Left cardiac atrium (tissue), 4 donors: Measurements from ENCODE around the gene GIMAP8. TPM values are rescaled to one million over a fixed set of nuclear protein-coding genes. Genes with fewer than 3 reads are reported as not detected.
"Not testable (repeated sequence)": the region's sequence is repeated elsewhere in the genome, so short reads cannot be mapped to it uniquely, and the experiment has no call there.

Source experiments
- ATAC-seq, 2 donors: fragments of 200-7000 bp; cut with Tn5 transposase; one replicate each; pipeline ENCODE4 v1.9.1; 2020; ENCODE audit warnings: mild to moderate bottlenecking in 2 of 2, moderate library complexity in 2 of 2
- DNase-seq: peaks from one replicate; pipeline ENCODE4 v3.0.0-alpha.2; 2020
- intact Hi-C, 2 donors: fragments of 100-400 bp; cut with DNase I; formaldehyde crosslinking; loops; one replicate each; pipeline versions ENCODE4 v1.14.1 to v1.15.1; 2022 to 2023
- total RNA-seq, 2 donors: library from RNA; stranded (reverse); fragmentation: NEBNext Ultra II Directional; extraction: Animal tissue kit (Norgen Biotek cat#: 25700); gene quantifications; one replicate each; pipeline ENCODE4 v1.2.1, GENCODE V29; 2021
- donor health status: DM: no; HTN: yes; CAD: no.
- donor health status: DM: no; HTN: yes; CAD: no; lungs with severe emphysema.
- donor health status: DM: yes; HTN: yes; CAD: no.
- donor health status: Dilated cardiomyopathy.

GIMAP8 gene
- total RNA-seq, 2 donors from 2014 or later: 16.6 to 19.7 TPM

DNA sequence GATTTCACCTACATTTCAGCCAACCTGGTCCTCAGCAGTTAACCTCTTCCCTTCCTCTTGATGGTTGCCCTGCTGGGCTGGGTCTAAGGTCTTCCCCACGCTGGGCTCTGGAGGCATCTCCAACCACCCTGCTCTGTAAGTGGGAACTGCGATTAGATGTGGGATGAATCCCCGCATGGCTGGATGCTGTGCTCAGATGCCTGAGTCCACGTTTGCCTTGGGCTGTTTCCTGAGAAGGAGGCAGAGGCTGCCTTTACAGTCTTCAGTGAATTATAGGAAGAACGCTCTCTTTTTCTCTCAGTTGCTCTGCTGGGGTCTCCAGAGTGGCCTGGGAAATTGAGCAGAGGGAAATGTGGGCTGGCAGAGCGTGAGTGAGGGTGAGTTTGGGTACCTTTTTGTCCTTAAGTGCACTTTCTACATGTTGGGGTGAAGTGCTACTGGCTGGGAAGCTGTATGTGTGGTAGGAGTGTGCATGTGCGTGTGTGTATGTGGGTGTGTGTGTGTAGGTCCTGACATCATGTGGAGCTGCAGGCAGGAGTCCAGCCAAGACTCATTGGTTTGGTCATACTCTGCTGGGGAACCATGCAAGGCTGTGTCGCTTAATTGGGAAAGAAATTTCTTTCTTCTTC, 1.5 kb downstream of the GIMAP8 start:
- peak; percentile 48 for DNase-seq
- ATAC-seq: peak in 1 of 2 donors; percentile 13
- intact Hi-C loops: loop anchor here in 1 of 2 donors (2.0 to 10.0 kb wide), 3 partner anchors 63 to 177 kb away; partner anchors contain the start of genes GIMAP4 and GIMAP7

GRCh38 chr7:150453181-150453580, 2.8 kb downstream of the GIMAP8 start:
- intact Hi-C loops: loop anchor here in 1 of 2 donors (5.0 to 10.0 kb wide), 2 partner anchors 62 to 114 kb away; partner anchors contain the start of genes GIMAP4 and GIMAP7
- no peak for ATAC-seq
- no peak for DNase-seq

GRCh38 chr7:150453892-150454291, 3.5 kb downstream of the GIMAP8 start:
- intact Hi-C loops: loop anchor here in 1 of 2 donors (5.0 to 10.0 kb wide), 2 partner anchors 61 to 113 kb away; partner anchors contain the start of genes GIMAP4 and GIMAP7
- ATAC-seq (no peak), DNase-seq (no peak)

DNA sequence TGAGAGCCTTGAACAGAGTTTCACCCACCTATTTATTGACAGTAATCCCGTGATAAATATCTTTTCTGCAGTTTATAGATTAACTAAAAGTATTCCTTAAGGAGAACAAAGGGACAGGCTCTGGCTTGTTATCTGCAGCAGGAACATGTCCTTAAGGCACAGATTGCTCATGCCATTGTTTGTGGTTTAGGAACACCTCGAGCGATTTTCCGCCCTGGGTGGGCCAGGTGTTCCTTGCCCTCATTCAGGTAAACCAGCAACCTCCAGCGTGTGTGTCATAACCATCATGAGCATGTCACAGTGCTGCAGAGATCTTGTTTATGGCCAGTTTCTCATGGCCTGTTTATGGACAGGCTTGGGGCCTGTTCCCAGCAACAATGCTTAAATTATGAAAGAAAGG, 6.6 kb downstream of the GIMAP8 start:
- intact Hi-C loops: loop anchor here in 1 of 2 donors (10.0 kb wide), 1 partner anchor 58 kb away; the partner anchor contains the start of gene GIMAP7
- not testable (repeated sequence) for DNase-seq, ATAC-seq

GRCh38 chr7:150458235-150458634, 7.8 kb downstream of the GIMAP8 start:
- intact Hi-C loops: loop anchor here in 1 of 2 donors (10.0 kb wide), 1 partner anchor 57 kb away; the partner anchor contains the start of gene GIMAP7
- ATAC-seq (no peak), DNase-seq (no peak)

- no peak for DNase-seq
- intact Hi-C loops: loop anchor here in 1 of 2 donors (10.0 kb wide), 1 partner anchor 56 kb away; the partner anchor contains the start of gene GIMAP7
- ATAC-seq: no peak
Observed at GRCh38 chr7:150458756-150459155, 8.3 kb downstream of the GIMAP8 start.

DNA sequence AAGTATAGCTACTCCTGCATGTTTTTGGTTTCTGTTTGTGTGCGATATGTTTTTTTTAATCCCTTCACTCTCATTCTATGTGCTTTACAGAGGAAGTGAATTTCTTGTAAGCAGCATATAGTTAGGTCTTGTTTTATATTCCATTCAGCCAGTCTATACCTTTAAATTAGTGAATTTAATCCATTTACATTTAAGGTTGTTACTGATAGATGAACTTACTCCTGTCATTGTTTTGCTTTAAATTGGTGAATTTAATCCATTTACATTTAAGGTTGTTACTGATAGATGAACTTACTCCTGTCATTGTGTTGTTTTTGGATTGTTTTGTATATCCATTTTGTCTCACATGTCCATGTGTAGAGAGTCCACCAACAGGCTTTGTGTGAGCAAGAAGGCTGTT, 11.1 kb downstream of the GIMAP8 start:
- DNase-seq (no peak), ATAC-seq (no peak)
- intact Hi-C loops: no loop called here

DNA sequence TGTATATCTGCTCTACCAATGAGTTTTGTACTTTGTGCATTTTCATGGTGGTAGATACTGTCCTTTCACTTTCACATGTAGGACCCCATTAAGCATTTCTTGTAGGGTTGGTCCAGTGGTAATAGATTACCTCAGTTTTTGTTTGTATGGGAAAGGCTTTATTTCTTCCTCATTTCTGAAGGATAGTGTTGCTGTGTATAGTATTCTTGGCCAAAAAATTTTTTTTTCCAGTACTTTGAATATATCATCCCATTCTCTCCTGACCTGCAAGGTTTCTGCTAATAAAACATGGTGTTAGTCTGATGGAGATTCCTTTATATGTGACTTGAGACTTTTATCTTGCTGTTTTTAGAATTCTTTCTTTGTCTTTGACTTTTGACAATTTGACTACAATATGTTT, 12.0 kb downstream of the GIMAP8 start:
- intact Hi-C loops: no loop called here
- ATAC-seq (no peak), DNase-seq (no peak)

GRCh38 chr7:150463461-150463860, 13.0 kb downstream of the GIMAP8 start:
- no peak for DNase-seq
- intact Hi-C loops: no loop called here

GRCh38 chr7:150464962-150465361, 14.5 kb downstream of the GIMAP8 start:
- intact Hi-C loops: no loop called here
- ATAC-seq: no peak
- DNase-seq: no peak

More at GRCh38 chr7:150463461-150463860, 13.0 kb downstream of the GIMAP8 start:
- ATAC-seq: no peak

DNA sequence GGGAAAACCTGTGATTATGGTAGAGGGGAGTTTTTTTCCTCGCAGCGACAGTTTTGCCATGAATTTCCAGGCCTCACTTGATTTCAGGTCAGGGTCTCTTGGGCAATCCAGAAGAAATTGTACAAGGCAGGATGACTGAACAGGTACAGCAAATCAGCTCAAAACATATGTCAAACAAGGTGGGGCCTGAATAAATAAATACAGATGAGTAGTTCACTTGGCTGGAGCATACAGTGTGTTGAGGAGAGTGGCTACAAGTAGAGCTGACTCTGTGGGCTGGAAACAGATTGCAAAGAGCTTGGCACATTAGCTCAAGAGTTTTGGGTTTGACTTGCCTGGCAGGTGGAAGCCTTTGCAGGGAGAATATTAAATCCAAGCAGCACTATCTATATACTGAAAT, 15.0 kb downstream of the GIMAP8 start:
- no peak for DNase-seq
- intact Hi-C loops: no loop called here

DNA sequence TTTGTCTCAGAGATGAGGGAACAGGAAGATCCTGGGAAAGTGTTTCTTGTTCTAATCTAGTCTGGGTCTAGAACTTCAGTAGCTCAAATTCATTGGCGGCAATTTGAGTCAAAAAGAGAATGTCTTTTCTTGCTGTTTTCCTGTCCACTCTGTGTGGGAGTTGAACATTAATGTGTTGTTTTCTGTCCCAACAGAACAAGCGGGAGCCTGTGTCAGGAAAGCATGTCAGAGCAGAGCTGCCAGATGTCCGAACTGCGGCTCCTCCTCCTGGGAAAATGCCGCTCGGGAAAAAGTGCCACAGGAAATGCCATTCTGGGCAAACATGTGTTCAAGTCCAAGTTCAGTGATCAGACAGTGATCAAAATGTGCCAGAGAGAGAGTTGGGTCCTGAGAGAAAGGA, 16.0 kb downstream of the GIMAP8 start:
- intact Hi-C loops: no loop called here
- ATAC-seq (peak; percentile 40 to 53), DNase-seq (no peak)

More for the DNA sequence above, 15.0 kb downstream of the GIMAP8 start:
- no peak for ATAC-seq

GRCh38 chr7:150468241-150468640, 17.8 kb downstream of the GIMAP8 start:
- intact Hi-C loops: no loop called here
- DNase-seq (no peak), ATAC-seq (no peak)

DNA sequence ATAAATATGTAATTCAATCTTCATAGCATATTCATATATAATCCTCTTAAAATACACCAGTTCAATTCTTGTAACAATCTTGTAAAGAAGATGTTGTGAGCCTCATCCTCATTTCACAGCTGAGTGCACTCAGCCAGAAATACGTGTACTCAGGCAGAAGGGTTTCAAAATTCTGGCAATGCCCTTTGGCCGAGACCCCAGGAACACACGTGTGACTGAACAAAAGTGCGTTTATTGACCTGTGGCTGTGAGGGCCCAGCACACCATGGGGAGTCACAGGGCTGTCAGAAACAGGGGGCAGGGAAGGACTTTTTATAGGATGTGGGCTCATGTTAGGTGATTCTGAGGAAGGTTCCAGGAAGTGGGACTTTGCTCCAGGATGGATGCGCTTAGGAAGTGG, 21.5 kb downstream of the GIMAP8 start:
- DNase-seq: no peak
- no peak for ATAC-seq
- intact Hi-C loops: no loop called here

DNA sequence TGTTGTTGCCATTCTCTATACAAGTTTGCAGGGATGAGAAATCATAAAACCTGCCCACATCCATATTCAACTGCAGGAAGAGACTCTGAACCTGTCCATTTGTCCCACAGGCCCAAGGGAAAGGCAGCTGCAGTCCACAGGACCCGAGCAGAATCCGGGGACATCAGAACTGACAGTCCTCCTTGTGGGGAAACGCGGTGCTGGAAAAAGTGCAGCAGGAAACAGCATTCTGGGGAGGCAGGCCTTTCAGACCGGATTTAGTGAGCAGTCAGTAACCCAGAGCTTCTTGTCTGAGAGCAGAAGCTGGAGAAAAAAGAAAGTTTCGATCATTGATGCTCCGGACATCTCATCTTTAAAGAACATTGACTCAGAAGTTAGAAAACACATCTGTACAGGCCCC, 23.5 kb downstream of the GIMAP8 start:
- ATAC-seq (no peak), DNase-seq (no peak)
- intact Hi-C loops: no loop called here

DNA sequence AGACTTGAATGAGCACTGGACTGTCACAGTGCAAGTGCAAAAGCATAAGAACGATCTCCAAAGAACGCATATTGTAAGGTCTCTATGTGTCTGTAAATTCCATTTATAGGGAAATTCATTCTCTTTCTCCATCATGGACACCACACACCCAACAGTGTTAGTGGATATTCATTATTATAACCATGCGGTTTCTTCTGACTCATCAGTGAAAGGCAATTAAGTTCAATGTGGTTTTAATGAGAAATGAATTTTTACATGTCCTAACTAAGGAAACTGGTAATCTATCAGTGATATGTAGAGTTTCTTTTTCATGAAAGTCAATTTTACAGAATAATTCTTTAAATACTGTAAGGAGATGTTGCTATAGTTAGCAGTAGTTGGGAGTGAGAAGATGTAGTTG, 25.9 kb downstream of the GIMAP8 start:
- intact Hi-C loops: no loop called here
- ATAC-seq: no peak

GRCh38 chr7:150476819-150477631, 26.6 kb downstream of the GIMAP8 start:
- DNase-seq (no peak), ATAC-seq (no peak)
- intact Hi-C loops: no loop called here

More for the DNA sequence above, 25.9 kb downstream of the GIMAP8 start:
- no peak for DNase-seq

DNA sequence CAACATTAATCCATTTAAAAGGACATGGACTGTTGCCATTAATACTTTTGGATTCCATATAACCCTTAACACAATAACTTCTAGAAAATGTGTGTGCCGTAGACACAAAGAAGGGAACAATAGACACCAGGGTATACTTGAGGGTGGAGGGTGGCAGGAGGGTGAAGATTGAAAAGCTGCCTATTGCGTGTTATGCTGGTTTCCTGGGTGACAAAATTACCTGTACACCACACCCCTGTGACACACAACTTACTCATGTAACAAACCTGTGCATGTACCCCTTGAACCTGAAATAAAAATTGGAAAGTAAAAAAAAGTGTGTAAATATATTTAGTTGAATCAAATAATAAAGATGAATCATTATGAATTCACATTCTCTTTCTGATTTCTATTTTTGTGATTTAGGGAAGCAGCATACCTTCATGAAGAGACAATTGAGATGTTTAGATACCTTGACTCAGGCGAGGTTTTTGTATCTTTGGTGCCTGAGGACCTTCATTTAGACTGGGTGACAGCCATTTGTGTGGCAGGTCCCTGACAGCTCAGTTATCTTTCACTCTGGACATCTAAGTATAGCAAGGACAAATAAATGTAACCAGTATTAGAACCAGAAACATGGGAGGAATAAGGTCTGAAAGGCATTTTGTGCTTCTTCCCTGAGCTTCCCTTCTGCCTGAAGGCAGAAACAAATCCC, 28.7 kb downstream of the GIMAP8 start:
- ATAC-seq (peak; percentile 44 to 67), DNase-seq (no peak)
- intact Hi-C loops: no loop called here

DNA sequence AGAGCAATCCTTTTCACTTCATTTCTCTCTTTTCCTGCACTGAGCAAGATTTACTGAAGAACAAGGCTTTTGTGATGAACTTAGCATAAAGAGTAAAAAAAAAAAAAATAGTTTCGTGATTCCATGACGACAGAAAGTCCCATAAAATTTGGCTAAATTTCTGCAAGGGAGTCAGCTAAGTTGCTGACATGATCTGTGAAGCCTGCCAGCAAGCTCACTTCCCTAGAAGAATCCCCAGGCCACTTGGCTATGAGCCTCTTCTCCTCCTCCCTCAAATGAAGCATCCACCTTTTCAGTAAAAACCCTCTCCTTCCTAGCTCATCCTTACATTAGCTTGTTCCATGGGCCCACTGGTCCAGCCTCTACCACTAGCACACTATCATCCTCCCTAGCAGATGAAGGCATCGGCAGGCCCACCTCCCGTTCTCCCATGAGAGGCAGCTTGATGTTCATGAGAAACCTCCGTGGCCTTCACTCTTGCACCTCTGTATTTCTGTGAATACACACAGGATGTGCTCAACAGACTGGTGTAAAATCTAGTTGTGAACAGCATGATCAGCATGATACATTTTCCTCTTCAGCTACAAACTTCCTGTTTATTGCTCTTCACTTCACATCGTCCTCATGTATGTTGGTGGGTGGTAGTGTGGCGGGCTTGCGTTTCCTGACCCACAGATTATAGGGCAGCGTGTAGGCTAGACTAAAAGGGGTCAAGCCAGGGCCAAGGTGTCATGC, 30.9 kb downstream of the GIMAP8 start:
- ATAC-seq (peak; percentile 28 to 48), DNase-seq (no peak)
- intact Hi-C loops: no loop called here
